ENCODE data around the gene SAAL1.
"Not testable (repeated sequence)": the region's sequence is repeated elsewhere in the genome, so short reads cannot be mapped to it uniquely, and the experiment has no call there.

SAAL1 gene

GRCh38 chr11:18105802-18106574 lies at the start of gene SAAL1:
Gene SAAL1 (minus strand): TSS chr11:18106082. CDS start chr11:18106041, 41 bp downstream.
- DNase-seq = peak; percentile 85

- no peak for DNase-seq
These were observed 45.7 kb upstream of the SAAL1 start for GRCh38 chr11:18151581-18151980.

GRCh38 chr11:18145837-18146236 lies 40.0 kb upstream of the SAAL1 start:
- no peak for DNase-seq

- DNase-seq = no peak
These were observed 39.1 kb upstream of the SAAL1 start for GRCh38 chr11:18145025-18145424.

- DNase-seq = no peak
These were observed 38.4 kb upstream of the SAAL1 start for GRCh38 chr11:18144243-18144642.

- DNase-seq = no peak
These were observed 34.3 kb upstream of the SAAL1 start for GRCh38 chr11:18140145-18140544.

GRCh38 chr11:18137186-18137800 lies 31.4 kb upstream of the SAAL1 start:
- DNase-seq = no peak

GRCh38 chr11:18135308-18135707 lies 29.4 kb upstream of the SAAL1 start:
- no peak for DNase-seq

GRCh38 chr11:18132341-18132740 lies 26.5 kb upstream of the SAAL1 start, which contains the start of gene MRGPRX3:
Gene MRGPRX3 (plus strand): TSS chr11:18132571. CDS start chr11:18137203, 4,632 bp downstream.
- no peak for DNase-seq

- DNase-seq = not testable (repeated sequence)
These were observed 25.2 kb upstream of the SAAL1 start for GRCh38 chr11:18131115-18131514.

GRCh38 chr11:18121331-18121828 lies 15.5 kb upstream of the SAAL1 start:
- DNase-seq = not testable (repeated sequence)

GRCh38 chr11:18115360-18116127 lies 9.7 kb upstream of the SAAL1 start:
- DNase-seq = peak; percentile 82

GRCh38 chr11:18111005-18111404 lies 5.1 kb upstream of the SAAL1 start:
- DNase-seq = no peak

GRCh38 chr11:18108254-18108653 lies 2.4 kb upstream of the SAAL1 start:
- DNase-seq = no peak

- no peak for DNase-seq
These were observed 806 bp upstream of the SAAL1 start for GRCh38 chr11:18106688-18107087.

GRCh38 chr11:18105086-18105801 lies 638 bp downstream of the SAAL1 start:
- no peak for DNase-seq

GRCh38 chr11:18100926-18101656 lies 4.8 kb downstream of the SAAL1 start:
- no peak for DNase-seq

- DNase-seq = no peak
These were observed 11.9 kb downstream of the SAAL1 start for GRCh38 chr11:18093959-18094358.

- no peak for DNase-seq
These were observed 14.2 kb downstream of the SAAL1 start for GRCh38 chr11:18091731-18092130.

- no peak for DNase-seq
These were observed 16.9 kb downstream of the SAAL1 start for GRCh38 chr11:18088966-18089365.

- no peak for DNase-seq
These were observed 17.5 kb downstream of the SAAL1 start for GRCh38 chr11:18088366-18088765.

GRCh38 chr11:18081551-18081950 lies 24.3 kb downstream of the SAAL1 start:
- peak; percentile 29 for DNase-seq

Measured in NCI-H2227 treated with DMSO at 0.1 percent for 48 hours (cell line).